Right hindlimb (tissue), 1 donor: ENCODE results near the gene AMOTL1.

ENCODE experiments used
- DNase-seq: peaks from one replicate; pipeline ENCODE4 v3.0.0-alpha.2; 2018

Gene AMOTL1

DNA sequence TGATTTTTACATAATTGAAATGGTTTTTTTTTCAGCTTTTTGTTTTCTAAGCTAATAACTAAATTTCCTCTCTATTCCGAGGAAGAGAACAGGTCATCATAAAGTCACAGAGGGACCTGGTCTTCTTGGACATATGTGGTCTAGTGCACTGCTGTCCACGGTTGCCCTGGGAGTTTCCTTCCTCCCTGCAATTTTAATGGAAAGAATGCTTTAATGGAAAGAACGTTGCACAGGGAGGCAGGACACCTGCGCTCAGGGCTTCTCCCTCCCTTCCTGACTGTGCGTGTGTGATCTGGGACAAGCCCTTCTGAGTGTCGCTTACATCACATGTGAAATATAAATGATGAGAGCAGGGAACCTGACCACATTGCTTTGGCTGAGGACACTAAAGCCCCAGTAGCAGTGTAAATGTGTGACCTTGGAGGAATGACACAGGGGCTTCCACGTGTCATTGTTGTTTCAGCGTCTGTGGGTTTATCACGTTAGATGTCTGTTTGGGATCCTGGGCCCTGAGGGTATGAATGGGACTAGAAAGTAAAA is 93.2 kb downstream of the AMOTL1 start:
- no peak for DNase-seq

DNA sequence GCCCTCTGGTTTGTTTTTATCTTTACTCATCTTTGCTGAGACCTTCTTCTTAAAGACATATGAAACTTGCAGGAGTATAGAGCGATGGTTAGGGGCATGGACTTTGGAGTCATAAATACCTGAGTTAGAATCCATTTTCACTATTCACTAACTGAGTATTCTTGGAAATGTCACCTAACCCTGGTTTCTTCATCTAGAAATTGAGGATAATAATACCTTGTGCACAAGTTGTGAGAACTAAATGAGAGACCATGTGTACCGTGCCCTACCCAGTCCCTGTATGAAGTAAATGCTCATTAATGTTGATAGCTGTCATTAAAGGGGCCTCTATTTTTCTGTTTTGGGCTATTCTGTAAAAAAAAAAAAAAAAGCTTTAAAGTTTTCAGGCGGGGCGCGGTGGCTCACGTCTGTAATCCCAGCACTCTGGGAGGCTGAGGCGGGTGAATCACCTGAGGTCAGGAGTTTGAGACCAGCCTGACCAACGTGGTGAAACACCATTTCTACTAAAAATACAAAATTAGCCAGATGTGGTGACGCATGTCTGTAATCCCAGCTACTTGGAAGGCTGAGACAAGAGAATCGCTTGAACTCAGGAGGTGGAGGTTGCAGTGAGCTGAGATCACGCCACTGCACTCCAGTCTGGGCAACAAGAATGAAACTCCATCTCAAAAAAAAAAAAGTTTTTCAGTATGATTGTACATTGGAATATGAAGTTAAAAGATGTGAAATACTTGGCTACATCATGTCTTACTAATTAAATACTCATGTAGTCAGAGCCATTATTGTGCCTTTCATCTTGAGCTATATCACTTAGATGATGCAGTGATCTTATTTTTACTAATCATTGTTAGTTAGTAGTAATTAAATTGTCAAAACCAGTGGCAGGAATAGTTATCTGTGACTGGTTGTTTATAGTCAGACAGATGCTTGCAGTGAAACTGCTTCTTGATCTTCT is 95.0 kb downstream of the AMOTL1 start:
- no peak for DNase-seq

DNA sequence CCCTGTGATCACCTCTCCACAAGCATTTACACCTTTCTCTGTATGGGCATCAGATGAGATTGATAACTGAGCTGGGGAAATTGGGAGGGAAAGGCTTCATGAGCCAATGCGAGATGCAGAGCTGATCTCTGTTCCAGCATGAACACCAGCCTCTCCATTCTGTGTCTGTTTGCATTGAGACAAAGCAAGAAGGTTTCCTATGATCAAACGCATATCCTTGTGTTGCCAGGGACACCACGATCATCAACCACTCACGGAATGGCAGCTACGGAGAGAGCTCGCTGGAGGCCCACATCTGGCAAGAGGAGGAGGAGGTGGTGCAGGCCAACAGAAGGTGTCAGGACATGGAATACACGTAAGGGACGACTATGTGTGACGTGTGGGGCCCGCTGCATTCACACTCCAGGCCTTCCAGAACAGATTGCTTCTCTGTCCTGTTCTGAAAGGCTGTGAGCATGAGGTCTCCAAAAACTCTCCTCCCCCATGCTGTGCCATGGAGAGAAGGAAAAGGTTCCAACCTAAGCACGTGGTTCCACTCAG is 96.4 kb downstream of the AMOTL1 start:
- DNase-seq: no peak

DNA sequence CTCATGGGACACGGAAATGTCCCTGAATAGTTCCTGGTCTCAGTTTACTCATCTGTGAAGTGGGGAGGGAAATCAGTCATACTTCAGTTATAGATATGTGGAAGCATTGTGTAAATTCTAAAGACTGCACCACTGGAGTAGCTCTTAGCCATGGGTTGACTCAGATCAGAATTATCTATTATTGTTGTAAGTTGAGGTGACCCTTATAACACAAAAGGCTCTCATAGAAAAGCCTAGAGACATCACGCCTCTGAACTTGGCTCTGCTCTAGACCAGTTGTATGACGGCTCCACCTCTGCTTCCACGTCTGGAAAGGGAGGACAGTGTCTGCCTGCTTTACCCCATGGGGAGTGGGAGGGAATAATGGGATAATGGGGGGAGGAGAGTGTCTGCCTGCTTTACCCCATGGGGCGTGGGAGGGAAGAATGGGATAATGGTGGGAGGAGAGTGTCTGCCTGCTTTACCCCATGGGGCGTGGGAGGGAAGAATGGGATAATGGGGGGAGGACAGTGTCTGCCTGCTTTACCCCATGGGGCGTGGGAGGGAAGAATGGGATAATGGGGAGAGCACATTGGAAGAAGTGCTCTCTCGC is 98.2 kb downstream of the AMOTL1 start:
- no peak for DNase-seq

DNA sequence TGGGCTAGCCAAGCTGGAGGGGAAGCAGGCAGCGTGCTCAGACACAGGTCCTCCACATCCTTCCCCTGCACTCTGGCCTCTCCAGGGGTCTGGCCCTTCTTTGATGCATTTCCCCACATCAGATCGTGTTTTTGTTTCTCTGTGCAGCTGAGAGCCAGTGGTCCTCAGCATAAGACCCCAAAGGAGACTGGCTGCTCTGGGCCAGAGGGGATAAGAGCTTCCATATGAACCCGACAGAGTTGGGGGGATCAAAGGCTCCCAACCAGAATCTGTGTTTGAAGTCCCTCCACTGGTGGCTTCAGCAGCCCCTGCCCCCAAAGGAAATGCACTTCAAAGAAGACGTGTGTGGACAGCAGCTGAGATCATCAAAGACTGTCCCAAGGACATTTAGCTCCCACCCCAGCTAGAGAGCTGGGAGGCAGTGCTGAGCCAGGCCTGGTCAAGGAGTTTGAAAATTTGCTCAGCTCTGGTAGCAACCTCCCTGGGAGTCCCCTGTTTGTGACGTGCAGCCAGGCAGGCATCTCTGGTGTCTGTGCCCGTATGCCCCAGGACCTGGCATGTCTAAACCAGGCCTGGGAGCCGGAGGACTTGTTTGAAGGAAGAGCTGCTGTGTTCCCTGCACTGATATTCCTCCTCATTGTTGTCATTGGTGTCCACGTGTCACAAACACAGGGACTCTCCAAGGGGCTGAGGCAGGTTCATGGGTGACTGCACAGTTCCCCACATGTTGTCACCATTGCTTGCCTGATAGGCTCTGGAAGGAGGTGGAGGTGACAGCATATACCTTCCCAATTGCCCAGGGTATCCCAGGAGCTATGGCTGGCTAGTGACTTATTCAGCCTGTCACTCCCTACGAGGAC is 99.0 kb downstream of the AMOTL1 start:
- no peak for DNase-seq

DNA sequence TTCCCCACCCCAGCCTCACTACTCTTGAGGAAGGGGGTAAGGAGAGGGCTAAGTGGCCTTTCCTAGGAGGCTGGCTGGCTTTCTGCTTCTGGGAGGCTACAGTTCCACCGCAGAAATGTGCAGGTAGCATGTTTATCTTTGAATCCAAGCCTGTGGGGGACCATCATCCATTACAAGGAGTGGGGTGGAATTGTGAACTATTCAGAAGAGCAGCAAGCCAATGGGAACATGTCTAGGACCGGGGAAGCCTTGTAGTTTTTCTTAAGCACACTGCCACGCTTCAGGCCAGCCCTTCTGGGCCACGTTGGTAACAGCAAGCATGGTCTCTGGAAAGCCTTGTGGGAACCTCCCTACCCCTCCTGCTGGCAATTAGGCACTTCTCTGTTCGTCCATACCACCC is 100.3 kb downstream of the AMOTL1 start:
- DNase-seq: no peak

DNA sequence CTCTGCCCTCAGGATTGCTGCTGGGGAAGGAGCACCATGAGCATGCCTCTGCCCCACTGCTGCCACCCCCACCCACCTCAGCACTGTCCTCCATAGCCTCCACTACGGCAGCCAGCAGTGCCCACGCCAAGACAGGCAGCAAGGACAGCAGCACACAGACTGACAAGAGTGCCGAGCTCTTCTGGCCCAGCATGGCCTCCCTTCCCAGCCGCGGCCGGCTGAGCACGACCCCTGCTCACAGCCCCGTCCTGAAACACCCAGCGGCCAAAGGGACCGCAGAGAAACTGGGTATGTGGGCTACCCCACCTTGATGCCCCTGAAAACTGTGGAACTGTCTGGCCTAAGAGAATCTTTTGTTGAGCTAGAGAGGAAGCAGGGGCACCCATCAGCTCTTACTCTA is 101.0 kb downstream of the AMOTL1 start:
- no peak for DNase-seq

DNA sequence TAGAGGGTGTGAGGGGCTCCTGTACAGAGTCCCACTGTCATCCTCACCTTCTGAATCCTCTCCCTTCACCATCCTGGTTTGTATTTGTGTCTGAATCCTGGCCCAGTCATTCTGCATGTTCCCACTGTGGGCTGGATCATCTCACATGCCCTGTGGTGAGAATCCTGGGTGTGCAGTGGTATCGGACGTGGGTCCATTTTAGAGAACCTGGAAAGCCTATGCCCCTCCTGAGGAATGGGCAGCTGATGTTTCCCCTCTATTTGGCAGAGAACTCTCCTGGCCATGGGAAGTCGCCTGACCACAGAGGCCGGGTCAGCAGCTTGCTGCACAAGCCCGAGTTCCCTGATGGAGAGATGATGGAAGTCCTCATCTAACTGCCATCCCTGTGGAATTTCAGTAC is 102.3 kb downstream of the AMOTL1 start:
- DNase-seq: no peak

DNA sequence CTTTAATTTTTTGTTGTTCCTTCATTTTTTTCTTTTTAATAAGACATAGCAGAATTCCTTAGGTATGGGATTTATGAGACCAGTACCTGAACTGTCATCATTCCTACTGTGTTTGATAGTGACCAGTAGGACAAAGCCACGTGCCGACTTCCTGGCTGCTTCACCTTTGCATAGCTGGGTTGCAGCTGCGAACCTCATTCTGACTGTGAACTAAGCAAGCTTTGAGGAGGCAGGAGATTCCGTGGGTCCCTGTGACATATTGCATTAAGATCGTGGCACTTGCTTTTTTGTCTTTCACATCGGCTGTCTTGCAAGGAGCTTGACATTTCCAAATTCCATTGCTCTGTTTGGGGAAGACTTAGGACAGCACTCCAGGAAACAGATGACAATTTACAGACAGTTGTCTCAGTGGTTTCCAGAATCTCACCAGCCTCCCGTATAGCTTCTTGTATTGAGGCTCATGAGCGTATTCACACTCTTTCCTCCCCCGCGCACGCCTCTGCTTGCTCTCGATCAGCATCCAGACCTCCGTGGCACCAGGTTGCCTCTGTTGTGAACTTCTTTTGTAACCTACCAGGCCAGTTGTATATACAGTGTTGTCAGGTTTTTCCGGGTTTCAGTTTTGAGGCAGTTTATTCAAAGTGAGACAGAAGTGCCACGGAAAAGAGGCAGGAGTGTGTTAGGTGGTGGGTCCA is 103.5 kb downstream of the AMOTL1 start:
- no peak for DNase-seq

DNA sequence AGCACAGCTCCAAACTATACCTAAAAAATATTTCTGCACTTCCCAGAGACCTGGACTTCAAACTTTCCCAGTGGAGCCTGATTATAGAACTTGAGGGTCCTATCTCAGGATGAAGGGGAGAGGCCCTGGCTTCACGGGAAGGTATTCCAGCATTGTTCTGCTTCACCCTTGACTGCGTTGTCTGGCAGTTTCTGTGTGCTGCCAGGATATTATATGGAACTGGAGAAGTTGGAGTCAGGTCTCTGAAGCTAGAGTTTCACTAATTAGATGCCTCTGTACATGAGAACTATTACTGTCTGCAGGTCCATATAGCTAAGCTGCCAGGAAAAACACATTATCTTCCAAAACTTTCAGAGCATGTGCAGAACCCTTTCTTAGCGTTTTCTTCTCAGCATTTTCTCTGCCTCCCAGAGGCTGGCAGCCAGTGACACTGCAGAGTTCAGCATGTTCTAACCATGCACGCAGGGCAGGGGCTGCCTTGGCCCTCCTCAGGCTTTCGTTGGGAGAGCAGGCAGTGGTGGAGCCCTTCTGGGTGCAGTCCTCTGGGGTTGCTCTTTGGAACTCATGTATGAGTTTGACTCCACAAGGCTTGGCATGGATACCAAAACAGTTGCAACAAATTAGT is 105.9 kb downstream of the AMOTL1 start:
- DNase-seq: peak; percentile 75

DNA sequence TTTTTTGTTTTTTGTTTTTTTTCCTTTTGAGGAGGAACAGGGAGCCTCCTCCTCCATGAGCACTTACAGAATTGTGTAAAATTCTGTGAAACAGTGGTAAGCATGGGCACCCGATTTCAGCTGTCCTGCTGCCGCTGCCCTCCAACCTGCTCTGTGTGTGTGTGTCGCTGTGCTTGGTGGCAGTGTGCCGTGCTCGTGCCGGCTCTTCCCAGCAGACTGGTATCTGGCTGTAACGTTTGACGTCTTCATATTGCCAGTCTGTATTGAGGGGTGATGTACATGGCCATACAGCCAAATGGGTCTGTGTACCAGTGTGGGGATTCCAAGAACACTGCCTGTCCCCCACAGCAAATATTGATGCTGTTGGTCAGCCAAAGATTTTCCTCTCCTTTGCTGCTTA is 108.1 kb downstream of the AMOTL1 start:
- no peak for DNase-seq

DNA sequence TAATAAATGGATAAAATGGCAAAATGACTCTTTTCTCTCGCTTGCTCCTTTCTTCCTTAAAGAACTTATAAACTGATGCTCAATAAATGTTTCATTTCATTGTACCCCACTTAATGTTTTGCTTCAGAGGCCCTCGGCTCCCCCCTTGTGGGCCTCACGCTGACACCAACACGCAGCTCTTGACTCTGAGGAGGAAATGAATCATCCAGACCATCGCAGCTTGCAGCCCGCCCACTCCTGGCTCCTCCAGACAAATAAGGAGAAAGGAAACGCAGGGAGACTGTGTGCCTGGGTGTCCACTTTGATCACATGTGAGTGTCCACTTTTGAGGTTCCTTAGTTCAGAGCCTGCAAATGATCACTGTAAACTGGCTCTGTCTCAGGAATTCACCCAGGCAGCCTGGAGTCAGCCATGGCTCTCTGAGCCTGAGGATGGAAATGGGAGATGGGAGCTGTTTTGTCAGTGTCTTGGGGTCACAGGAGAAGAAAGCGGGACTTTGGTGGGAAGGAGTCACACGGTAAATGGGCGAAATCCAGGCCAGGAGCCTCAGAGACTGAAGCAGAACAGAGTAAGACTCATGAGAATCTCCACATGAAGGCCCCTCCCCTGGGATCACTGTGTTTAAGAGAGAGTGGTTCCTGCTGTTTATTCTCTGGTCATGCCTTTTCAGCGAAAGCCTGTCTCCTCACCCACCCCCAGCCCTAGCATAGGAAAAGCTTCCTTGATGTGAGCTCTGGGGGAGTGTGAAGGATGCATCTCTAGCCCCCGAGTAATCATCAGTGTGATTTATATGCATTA is 108.7 kb downstream of the AMOTL1 start:
- DNase-seq: peak; percentile 88

DNA sequence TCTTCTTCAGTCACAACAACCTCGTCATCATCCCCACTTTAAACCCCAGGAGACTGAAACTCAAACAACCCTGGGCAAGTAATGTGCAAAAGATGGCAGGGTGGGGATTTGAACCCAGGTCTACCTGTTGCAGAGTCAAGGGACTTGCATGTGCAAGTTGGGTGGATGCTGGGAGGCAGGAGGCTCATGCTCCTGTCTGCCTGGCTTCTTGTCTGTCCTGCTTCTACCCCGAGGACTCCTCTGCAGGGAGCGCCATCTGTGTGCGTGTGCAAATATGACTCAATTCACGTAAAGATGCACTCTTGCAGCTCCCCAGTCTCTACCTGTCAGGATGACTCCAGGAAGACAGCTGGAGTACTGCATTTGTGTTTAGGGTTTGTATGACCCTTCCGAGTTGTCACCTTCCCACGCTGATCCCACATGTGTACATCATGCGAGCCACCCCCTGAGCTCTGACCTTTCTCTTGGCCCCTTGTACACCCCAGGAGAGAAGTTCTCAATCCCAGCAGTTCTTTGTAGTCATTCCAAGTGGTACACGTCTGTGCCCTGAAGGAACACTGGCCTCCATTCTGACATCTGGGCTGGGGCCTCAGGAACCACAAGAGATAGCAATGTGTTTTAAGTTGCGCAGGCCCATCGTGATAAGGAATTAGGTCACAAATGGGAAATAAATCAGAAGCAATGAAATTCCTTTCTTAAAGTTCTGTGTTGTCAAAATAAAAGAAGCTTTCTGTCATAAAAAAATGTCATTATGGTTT is 109.5 kb downstream of the AMOTL1 start:
- no peak for DNase-seq

DNA sequence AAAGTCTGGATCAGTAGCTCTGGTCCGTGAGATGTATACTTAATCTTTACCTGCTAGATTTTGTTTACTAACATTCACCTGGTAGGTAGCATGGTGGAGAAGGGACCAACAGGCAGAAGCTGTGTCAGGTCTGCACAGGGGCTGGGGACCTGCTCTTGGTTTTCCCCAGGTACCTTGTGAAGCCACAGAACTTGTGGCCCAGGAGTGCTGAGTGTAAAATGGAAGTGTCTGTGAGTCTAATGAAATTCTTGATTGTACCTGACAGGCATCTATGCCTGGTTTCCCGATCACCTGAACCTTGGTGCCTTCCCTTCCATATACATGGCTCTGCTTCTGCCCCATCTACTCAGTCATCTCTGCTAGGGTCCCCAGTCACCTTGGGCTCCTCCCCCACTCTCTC is 110.8 kb downstream of the AMOTL1 start:
- no peak for DNase-seq

DNA sequence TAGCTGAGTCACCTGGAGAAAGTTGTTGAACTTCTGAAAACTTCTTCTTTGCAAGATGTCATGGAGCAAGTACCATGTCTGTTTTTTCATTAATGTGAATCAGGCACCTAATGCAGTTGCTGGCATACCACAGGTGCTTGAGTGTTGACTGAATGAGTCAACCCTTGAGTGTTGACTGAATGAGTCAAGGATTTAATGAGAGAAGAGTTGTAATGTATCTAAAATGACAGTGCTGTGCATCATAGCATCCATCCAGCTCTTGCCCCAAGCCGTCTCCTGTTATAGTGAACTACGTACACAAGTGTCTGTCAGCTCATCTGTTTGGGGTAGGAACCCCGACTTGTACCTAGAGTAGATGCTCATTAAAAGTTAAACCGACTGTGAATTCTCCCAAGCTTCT is 112.1 kb downstream of the AMOTL1 start:
- no peak for DNase-seq

DNA sequence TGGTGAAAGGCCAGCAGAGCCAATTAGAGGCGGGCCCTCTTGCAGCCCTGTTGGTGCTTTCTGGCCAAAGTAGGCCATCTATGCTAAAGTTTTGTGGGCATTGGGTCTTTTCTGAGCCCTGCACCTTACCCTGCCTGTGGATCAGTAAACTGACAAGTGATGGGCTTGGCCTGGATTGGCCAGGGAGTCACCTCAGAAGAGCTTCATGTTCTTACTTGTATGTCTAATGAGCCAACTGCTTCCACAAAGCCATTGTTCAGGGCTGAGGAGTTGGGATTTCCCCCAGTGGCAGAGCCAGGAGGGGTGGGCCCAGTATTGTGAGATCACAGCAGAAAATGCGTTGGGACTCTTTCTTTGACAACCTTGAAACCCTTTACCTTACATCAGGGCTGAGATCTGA is 114.8 kb downstream of the AMOTL1 start:
- no peak for DNase-seq

DNA sequence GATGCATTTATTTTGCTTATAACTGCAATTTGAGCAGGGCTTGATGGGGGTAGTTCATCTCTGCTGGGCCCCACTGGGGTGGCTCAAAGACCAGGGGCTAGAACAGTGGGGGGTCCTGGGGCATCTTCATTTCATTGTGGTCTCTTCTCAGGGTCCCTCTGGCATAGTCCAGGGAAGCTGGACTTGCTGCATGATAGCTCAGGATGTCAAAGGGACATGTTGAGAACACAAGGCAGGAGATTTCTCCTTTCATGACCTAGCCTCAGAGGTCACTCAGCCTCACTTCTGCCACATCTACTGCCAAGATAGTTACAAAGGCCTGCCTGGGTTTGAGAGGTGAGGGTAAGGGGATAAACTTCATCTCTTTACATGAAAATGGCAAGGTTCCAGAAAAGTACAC is 115.7 kb downstream of the AMOTL1 start:
- no peak for DNase-seq

DNA sequence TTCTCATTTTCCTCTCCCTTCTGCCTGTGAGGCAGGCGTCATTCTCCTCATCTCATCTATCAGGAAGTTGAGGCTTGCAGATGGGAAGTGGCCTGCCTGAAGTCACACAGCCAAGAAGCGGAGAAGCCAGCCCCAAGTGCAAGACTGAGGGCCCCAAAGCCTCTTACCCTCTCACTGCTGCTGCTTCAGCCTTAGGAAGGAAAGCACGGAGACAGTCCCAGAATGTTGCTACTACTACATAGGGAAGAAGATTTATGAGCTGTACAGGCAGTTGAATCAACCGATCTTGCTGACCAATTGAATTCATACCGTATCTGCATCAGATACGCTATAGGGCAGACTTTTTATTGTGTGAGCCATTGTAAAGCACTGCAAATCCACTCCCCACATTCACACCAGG is 116.2 kb downstream of the AMOTL1 start:
- DNase-seq: no peak

DNA sequence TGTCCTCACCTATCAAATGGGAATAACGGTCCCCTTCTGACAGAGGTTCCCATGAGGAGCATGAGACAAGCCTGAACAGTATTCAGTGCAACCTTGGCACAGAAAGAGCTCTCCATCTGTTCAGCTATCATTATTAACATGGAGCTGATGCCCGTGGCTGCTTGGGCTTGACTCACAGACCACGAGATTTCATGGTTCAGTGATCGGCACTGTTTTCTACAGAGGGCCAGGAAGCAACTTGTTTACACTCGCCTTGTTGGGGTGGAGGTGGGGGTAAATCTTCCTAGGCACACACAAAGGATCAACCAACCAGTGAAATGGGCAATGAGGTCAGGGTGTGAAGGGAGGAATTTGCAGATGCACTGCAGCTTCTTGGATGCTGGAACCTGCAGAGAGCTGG is 117.0 kb downstream of the AMOTL1 start:
- DNase-seq: no peak

DNA sequence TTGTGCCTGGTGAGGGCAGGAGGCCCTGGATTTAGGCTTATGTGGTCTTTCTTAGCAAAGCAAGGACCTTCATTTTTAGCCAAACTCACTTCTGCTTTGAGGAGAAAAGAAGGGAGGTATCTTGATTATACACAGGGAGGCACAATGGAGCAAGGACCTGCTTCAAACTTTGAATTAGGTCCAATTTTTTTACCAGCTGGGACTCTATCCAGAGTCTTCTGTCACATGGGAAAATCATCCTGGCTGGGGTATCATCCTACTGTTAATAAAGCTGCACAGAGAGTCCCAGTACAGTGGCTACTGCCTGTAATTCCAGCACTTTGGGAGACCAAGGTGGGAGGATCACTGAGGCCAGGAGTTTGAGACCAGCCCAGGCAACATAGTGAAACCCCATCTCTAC is 117.4 kb downstream of the AMOTL1 start:
- no peak for DNase-seq
